Breast epithelium (tissue), 3 donors: ENCODE data around the gene SLC10A3.

Source experiments
- CTCF ChIP-seq, 3 donors: fragments of 450-650 bp; IDR thresholded peaks; one replicate each; pipeline ENCODE4 v1.5.1; 2016 to 2017; ENCODE audit warnings: antibody characterized with exemption in 3 of 3, mild to moderate bottlenecking in 3 of 3, moderate library complexity in 3 of 3
- POLR2AphosphoS5 ChIP-seq, 3 donors: sonication (generic); formaldehyde crosslinking; IDR thresholded peaks; one replicate each; pipeline ENCODE4 v1.6.1; 2017; ENCODE audit warnings: antibody characterized with exemption in 3 of 3

- TF ChIP-seq CTCF (IDR thresholded peaks at IDR 0.05) (no peak), POLR2AphosphoS5 (IDR thresholded peaks at IDR 0.05) (no peak)
These were observed 7.1 kb downstream of the SLC10A3 start for GRCh38 chrX:154483325-154483724.
